COLO668 (cell line): ENCODE data around the gene SIGLEC14.
"Not testable (repeated sequence)": the region's sequence is repeated elsewhere in the genome, so short reads cannot be mapped to it uniquely, and the experiment has no call there.

Source experiments
- DNase-seq: peaks from one replicate; lab custom pipeline; 2025; ENCODE audit not compliant: unreplicated experiment; lab: John Stamatoyannopoulos, UW

The SIGLEC14 gene

GRCh38 chr19:51646730-51647129 lies at the start of gene SIGLEC14:
TSS of gene SIGLEC14 (minus strand) at chr19:51646825. CDS start at chr19:51646759, 66 bp downstream.
- not testable (repeated sequence) for DNase-seq

DNA sequence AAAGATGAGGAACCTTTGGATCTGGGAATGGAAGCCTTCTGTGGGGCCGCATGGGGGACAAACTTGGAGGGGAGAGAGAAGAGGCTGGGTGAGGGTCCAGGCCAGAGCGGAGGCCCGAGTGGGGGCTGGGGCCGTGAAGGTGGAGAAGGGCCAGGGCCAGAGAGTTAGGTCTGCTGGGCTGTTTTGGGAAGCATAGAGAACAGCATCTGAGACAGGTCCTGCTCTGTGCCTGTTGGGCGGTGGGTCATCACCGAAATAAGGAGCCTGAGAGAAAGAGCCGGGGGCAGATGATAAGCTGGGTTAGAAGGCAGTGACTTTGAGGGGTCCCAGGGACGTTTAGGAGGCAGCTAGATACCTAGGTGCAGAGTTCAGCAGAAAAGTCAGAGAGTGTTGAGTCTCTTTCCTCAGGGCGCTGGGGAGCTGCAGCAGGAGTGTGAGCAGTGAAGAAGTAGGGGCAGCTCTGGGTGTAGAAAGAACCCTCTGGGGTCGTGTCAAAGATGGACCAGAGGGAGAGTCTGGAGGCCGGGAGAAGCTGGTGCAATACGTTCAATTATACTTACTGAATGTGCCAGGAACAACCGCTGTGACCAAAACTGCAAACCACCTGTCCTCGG lies 49.2 kb upstream of the SIGLEC14 start:
- no peak for DNase-seq

DNA sequence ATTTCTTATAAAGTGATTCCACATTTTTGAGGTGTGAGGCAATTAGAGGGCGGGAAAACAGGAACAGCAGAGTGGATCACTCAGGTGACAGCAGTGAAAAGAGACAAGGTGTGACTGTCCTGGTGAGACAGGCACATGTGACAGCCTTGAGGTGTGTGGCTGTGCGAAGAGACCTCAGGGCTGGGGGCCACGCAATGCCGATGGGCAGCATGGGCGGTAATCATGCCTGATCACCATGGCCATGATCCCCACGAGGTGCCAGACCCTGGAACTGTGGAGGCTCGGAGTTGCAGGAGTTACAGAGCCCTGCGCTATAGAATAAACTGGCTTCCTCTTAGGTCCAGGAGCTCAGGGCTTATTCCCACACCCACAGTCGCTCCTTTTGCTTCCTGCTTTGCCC lies 48.5 kb upstream of the SIGLEC14 start:
- DNase-seq: no peak

DNA sequence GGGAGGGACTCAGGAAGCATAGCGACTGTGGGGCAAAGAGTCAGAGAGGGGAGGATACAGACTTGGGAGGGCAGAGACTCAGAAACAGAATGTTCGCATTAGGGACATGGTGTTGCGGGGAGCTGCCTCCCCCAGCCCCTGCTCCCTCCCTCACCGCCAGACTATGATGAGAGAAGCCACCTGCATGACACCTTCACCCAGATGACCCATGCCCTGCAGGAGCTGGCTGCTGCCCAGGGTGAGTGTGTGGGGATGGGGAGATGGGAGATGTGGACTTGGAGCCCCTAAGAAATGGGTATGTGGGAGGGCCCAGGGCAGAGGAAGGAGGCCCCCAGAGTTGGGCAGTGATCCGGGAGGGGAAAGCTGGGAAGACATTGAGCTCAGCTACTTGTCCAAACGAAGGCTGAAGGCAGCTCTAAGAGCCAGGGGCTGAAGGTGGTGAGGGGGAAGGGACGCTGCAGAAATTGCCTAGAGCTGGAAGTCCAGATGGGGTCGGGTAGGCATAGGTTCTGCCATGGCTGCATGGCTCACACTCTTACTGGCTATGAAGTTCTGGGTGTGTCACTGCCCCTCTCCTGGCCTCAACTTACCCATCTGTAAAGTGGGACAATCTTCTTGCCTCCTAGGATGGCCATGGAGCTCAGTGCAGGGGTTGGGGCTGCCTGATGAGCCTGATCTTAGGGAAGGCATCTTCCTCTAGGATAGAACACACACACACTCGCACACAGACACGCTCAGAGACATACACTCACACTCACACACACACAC lies 47.9 kb upstream of the SIGLEC14 start:
- no peak for DNase-seq

DNA sequence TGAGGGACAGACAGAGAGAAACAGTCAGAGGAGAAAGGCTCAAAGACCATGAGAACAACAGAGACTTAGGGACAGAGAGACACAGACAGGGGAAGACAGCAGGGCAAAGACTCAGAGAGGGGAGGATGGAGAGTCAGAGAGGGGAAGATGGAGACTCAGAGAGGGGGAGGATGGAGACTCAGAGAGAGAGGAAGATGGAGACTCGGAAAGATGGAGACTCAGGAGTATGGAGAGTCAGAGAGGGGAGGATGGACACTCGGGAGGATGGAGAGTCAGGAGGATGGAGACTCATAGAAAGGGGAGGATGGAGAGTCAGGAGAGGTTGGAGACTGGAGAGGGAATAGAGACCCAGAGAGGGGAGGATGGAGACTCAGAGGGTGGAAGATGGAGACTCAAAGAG lies 47.2 kb upstream of the SIGLEC14 start:
- no peak for DNase-seq

GRCh38 chr19:51693260-51693659 lies 46.6 kb upstream of the SIGLEC14 start, which contains the start of gene SPACA6:
TSS of gene SPACA6 (plus strand) at chr19:51693330. CDS start at chr19:51693527, 197 bp downstream.
- no peak for DNase-seq

DNA sequence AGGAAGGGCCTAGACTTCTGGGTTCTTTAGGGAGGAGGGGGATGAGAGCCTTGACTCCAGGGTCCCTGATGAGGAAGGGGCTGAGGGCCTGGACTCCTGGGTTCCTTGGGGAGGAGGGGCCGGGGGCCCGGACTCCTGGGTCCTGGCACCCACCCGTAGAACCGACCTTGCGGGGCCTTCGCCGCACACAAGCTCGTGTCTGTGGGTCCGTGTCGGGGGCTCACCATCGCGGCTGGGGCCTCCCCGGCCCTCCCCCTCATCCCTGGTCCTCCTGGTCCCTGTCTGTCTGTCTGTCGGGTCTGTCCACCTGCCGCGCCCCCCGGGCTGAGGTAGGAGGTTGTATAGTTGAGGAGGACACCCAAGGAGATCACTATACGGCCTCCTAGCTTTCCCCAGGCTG lies 45.8 kb upstream of the SIGLEC14 start:
- no peak for DNase-seq

DNA sequence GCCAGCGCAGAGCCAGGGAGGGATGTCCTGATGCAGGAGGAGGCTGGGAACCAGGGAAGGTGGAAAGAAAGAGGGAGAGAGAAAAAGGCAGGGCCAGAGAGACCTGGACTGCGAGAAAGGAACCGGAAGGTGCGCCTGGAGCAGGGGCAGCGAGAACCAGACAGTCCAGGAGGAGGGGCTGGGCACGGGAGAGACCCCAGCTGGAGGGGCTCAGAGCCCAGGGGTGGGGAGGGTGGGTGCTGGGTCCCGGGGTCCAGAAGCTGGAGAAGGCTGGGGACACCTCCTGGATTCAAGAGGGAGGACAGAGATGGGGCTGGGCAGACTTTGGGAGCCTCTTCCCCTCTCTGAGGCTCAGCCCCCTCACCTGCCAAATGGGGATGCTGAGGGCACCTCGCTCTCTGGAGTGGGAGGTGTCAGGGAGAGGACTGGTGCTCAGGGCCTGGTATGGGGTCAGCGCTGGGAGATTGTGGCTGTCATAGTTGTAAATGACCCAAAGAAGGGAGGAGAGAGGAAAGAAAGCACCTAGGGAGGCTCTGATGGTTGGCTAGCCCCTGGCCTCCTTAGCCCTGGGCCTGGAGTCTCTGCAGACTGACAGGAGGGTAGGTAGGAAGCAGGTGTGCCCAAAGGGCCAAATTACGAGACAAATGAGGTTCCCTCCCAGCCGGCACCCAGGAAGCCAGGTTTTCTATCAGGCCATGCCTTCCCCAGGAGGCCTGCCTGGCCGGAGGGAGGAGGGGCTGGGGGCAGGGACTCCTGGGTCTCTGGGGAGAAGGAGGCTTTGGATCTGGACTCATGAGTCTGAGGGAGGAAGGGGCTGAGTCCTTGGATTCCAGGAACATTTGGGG lies 45.2 kb upstream of the SIGLEC14 start:
- DNase-seq: no peak

DNA sequence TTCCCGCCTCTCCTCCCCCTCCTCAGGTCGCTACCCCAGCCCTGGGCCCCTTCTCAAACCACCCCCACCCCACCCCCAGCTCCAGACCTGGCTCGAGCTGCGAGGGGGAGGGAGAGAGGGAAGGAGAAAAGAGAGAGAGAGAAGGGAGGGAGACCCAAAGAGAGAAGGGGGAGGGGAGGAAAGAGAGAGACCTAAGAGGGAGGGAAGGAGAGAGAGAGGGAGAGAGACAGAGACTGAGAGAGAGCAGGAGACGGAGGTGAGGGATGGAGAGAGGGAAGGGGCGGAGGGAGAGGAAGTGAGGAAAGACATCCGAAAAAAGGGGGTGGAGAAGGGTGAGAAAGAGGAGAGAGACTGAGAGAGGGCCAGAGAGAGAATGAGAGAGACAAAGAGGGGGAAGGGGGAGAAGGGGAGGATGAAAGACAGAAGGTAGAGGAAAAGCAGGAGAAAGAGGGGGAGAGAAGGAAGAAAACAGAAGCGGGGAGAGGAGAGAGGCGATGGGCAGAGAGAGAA lies 44.5 kb upstream of the SIGLEC14 start:
- no peak for DNase-seq

GRCh38 chr19:51690454-51691073 lies 43.9 kb upstream of the SIGLEC14 start:
- peak; percentile 3 for DNase-seq

- DNase-seq: no peak
Measured at GRCh38 chr19:51689751-51690453, 43.3 kb upstream of the SIGLEC14 start.

DNA sequence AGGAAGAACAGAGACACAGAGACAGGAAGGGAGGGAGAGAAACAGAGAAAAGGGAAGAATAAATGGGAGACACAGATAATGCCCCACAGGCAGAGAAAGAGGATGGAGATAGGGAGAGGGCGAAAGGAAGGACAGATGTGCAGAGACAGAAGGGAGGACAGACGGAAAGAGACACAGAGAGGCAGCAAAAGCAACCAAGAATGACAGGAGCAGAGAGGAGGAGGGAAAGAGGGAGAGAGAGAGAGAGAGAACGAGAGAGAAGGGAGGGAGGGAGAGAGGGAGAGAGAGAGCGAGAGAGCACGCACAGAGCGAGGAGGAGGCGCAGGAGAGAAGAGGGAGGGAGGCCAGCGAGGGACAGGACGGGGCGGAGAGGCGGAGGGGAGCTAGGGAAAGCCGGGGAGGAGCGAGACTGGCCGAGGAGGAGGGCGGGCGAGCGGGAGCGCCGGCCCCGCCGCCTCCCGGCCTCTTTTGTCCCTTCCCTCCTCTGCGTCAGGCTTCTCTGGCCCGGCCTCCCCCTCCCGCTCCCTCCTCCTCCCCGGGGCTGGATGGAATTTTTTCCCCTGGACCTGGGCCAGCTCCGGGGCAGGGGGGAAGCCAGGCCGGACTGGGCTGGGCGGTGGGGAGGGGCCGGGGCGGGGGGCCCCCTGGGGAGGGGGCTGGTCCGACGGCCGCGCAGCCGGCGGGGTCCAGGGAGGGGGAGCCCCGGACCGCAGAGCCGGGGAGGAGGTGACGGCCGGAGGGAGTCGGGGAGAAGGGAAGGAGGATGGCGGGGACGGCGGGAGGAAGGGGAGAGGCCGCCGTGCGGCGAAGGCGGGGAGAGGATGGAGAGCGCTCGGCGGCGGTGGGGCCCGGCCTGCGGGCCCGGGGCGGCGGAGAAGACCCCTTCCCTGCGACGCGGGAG lies 42.3 kb upstream of the SIGLEC14 start:
- peak; percentile 29 for DNase-seq

DNA sequence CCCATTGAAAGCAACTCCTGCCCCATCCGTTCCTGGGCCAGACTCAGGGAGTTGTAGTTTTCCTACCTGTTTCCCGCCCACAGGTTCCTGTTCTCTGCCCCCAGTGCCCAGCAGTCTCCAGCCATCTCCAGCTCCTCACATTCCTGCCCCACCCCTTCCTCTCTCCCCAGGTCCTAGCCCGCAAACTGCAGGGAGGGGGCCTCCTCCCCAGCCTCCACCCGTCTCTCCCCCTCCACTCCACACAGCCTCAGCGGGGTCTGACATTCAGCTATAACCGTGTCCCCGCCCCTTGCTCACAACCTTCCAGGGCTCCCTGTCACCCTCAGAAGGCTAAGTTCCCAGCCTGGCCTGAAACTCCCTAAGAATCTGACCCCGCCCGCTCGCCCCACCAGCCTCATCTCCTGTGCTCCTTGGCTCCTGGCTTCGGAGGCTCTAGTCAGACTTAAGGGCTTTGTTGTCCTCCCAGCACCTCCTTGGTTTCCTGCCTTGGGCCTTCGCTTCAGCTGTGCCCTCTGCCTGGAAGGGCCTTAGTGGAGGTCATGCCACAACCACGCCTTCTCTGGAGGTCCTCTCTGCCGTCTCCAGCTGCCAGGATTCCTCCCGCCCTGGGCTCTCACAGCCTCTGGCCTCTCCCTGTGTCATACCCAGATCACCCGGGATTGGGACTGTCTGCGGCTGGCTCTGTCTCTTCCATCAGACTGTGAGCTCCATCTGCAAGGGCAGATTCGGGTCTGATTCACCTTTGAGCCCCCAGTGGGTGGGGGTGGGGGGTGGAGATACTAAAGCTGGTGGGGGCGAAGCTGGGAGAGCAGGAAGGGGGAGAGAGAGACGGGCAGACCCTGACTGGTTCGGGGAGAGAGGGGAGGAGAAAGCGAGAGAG lies 41.4 kb upstream of the SIGLEC14 start:
- DNase-seq: no peak

- DNase-seq: no peak
Measured at GRCh38 chr19:51686171-51686570, 39.5 kb upstream of the SIGLEC14 start.

- no peak for DNase-seq
Measured at GRCh38 chr19:51681286-51681941, 34.8 kb upstream of the SIGLEC14 start.

DNA sequence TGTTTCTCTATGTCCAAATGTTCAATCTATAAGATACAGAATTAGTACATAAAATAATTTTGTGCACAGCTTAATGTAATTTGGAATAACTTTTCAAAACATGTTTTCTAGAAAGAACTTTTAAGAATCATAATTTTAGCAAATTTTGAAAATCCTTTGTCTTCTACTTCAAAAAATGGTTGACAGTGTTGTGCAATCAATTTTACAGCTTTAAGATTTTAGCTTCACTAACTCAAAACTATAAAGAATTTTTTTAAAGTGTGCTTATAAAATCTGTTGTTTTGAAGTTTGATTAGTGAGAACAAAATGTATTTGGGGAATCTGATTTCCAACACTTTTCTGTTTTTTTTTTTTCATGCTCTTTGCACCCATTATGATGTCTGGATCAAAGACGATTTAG lies 33.8 kb upstream of the SIGLEC14 start:
- no peak for DNase-seq

GRCh38 chr19:51676566-51677083 lies 30.0 kb upstream of the SIGLEC14 start:
- DNase-seq: no peak
